Measurements from ENCODE around the gene SLC41A2.
A peak's percentile ranks its signal among the peaks of the same experiment; 100 is the strongest.

SLC41A2 gene

GRCh38 chr12:104958001-104958804 lies at the start of gene SLC41A2:
Gene SLC41A2, minus strand, starts transcription at chr12:104958290. Its CDS starts 29,763 bp downstream, at chr12:104928527.
- TF ChIP-seq Cebpa-rat (IDR thresholded peaks at IDR 0.05) = no peak
- Histone ChIP-seq H3K27ac (peak within 1 kb of the TSS; percentile 52 to 83 (median 67); a peak in 21 of 22 replicates), H3K4me1 (peaks cover 8 to 26% (median 14%) of the 10 kb centered on the region in 10 experiments; a peak in 19 of 20 replicates), H3K4me2 (peak within 1 kb of the TSS; percentile 82 to 98 (median 96)), H3K36me3 (no peaks in the 10 kb centered on the region), H3K27me3 (peaks cover 11 to 41% (median 24%) of the 10 kb centered on the region in 11 experiments), H4K20me1 (no peaks in the 10 kb centered on the region), H3K9me3 (replicated peaks in 1 of 11) (no peaks in the 10 kb centered on the region), H3K4me3 (peak within 1 kb of the TSS; percentile 66 to 91 (median 76)), H3K9ac (peak within 1 kb of the TSS; percentile 67 to 87 (median 80))

GRCh38 chr12:105001476-105001875 lies 43.4 kb upstream of the SLC41A2 start:
- H3K4me2 ChIP-seq = no peak overlapping the region
- peaks cover 81 to 100% (median 100%) of the 10 kb centered on the region in 11 experiments for H3K36me3 ChIP-seq
- H3K4me3 ChIP-seq = no peak overlapping the region
- H3K27ac ChIP-seq = no peak overlapping the region
- H4K20me1 ChIP-seq = peaks cover 0 to 26% (median 0%) of the 10 kb centered on the region in 11 experiments; a peak in 5 of 22 replicates
- no peaks in the 10 kb centered on the region for H3K27me3 ChIP-seq
- peaks cover 0 to 13% (median 0%) of the 10 kb centered on the region in 10 experiments; a peak in 4 of 20 replicates for H3K4me1 ChIP-seq
- peaks cover 0 to 10% (median 5%) of the 10 kb centered on the region in 11 experiments; a peak in 8 of 22 replicates for H3K9me3 ChIP-seq (replicated peaks in 1 of 11)
- TF ChIP-seq Cebpa-rat (IDR thresholded peaks at IDR 0.05) = no peak
- no peak overlapping the region for H3K9ac ChIP-seq

GRCh38 chr12:104999347-104999685 lies 41.2 kb upstream of the SLC41A2 start:
- Histone ChIP-seq H3K27ac (no peak overlapping the region), H3K4me3 (no peak overlapping the region), H3K9ac (no peak overlapping the region), H3K27me3 (no peaks in the 10 kb centered on the region), H3K4me2 (no peak overlapping the region), H3K36me3 (peaks cover 73 to 100% (median 100%) of the 10 kb centered on the region in 11 experiments), H3K4me1 (peaks cover 0 to 25% (median under 1%) of the 10 kb centered on the region in 10 experiments; a peak in 10 of 20 replicates), H4K20me1 (peaks cover 0 to 26% (median 0%) of the 10 kb centered on the region in 11 experiments; a peak in 5 of 22 replicates), H3K9me3 (replicated peaks in 1 of 11) (peaks cover 0 to 10% (median 0%) of the 10 kb centered on the region in 11 experiments; a peak in 3 of 22 replicates)
- TF ChIP-seq Cebpa-rat (IDR thresholded peaks at IDR 0.05) = no peak

GRCh38 chr12:104998423-104999346 lies 40.6 kb upstream of the SLC41A2 start:
- TF ChIP-seq Cebpa-rat (IDR thresholded peaks at IDR 0.05) = no peak
- H3K9ac ChIP-seq = no peak overlapping the region
- no peak overlapping the region for H3K4me2 ChIP-seq
- peaks cover 0 to 31% (median 4%) of the 10 kb centered on the region in 10 experiments; a peak in 10 of 20 replicates for H3K4me1 ChIP-seq
- peaks cover 0 to 31% (median 0%) of the 10 kb centered on the region in 11 experiments; a peak in 5 of 22 replicates for H4K20me1 ChIP-seq
- H3K27me3 ChIP-seq = no peaks in the 10 kb centered on the region
- H3K4me3 ChIP-seq = no peak overlapping the region
- peaks cover 67 to 100% (median 100%) of the 10 kb centered on the region in 11 experiments for H3K36me3 ChIP-seq
- H3K27ac ChIP-seq = no peak overlapping the region
- H3K9me3 ChIP-seq (replicated peaks in 1 of 11) = peaks cover 0 to 5% (median 0%) of the 10 kb centered on the region in 11 experiments; a peak in 3 of 22 replicates

- no peaks in the 10 kb centered on the region for H3K27me3 ChIP-seq
- peaks cover 0 to 36% (median 0%) of the 10 kb centered on the region in 11 experiments; a peak in 5 of 22 replicates for H4K20me1 ChIP-seq
- H3K9me3 ChIP-seq (replicated peaks in 1 of 11) = no peaks in the 10 kb centered on the region
- no peak overlapping the region for H3K9ac ChIP-seq
- peaks cover 64 to 100% (median 100%) of the 10 kb centered on the region in 11 experiments for H3K36me3 ChIP-seq
- TF ChIP-seq Cebpa-rat (IDR thresholded peaks at IDR 0.05) = no peak
- peak overlapping the region in 2 of 11 experiments; percentile 14 to 34; a peak in 1 of 22 replicates for H3K4me2 ChIP-seq
- no peak overlapping the region for H3K27ac ChIP-seq
- no peak overlapping the region for H3K4me3 ChIP-seq
- H3K4me1 ChIP-seq = peaks cover 0 to 39% (median 4%) of the 10 kb centered on the region in 10 experiments; a peak in 10 of 20 replicates
Observed at GRCh38 chr12:104997541-104997940, 39.5 kb upstream of the SLC41A2 start.

- H3K4me3 ChIP-seq = no peak overlapping the region; a peak in 1 of 20 replicates
- H3K9ac ChIP-seq = 0 out of 22 replicates have a peak overlapping the region, but pooled peaks of 1 of the 11 experiments have one; percentile 15
- peak overlapping the region in 1 of 11 experiments; percentile 15; a peak in 1 of 22 replicates for H3K27ac ChIP-seq
- no peaks in the 10 kb centered on the region for H3K27me3 ChIP-seq
- H3K9me3 ChIP-seq (replicated peaks in 1 of 11) = peaks cover 0 to 5% (median 3%) of the 10 kb centered on the region in 11 experiments; a peak in 6 of 22 replicates
- TF ChIP-seq Cebpa-rat (IDR thresholded peaks at IDR 0.05) = no peak
- peaks cover 62 to 100% (median 100%) of the 10 kb centered on the region in 11 experiments for H3K36me3 ChIP-seq
- H3K4me2 ChIP-seq = peak overlapping the region in 5 of 11 experiments; percentile 33 to 84 (median 75); a peak in 9 of 22 replicates
- H3K4me1 ChIP-seq = peaks cover 0 to 37% (median 4%) of the 10 kb centered on the region in 10 experiments; a peak in 10 of 20 replicates
- peaks cover 0 to 42% (median 0%) of the 10 kb centered on the region in 11 experiments; a peak in 5 of 22 replicates for H4K20me1 ChIP-seq
Observed at GRCh38 chr12:104994336-104994735, 36.2 kb upstream of the SLC41A2 start.

GRCh38 chr12:104991565-104992128 lies 33.6 kb upstream of the SLC41A2 start:
- Histone ChIP-seq H3K9ac (no peak overlapping the region), H4K20me1 (peaks cover 0 to 46% (median 0%) of the 10 kb centered on the region in 11 experiments; a peak in 5 of 22 replicates), H3K4me1 (peaks cover 15 to 42% (median 20%) of the 10 kb centered on the region in 10 experiments), H3K27me3 (no peaks in the 10 kb centered on the region), H3K36me3 (peaks cover 52 to 91% (median 87%) of the 10 kb centered on the region in 11 experiments), H3K4me3 (no peak overlapping the region), H3K9me3 (replicated peaks in 1 of 11) (peaks cover 0 to 11% (median 6%) of the 10 kb centered on the region in 11 experiments; a peak in 6 of 22 replicates), H3K27ac (no peak overlapping the region), H3K4me2 (no peak overlapping the region)
- TF ChIP-seq Cebpa-rat (IDR thresholded peaks at IDR 0.05) = no peak

GRCh38 chr12:104990950-104991349 lies 32.9 kb upstream of the SLC41A2 start:
- no peak for TF ChIP-seq Cebpa-rat (IDR thresholded peaks at IDR 0.05)
- H3K4me1 ChIP-seq = peaks cover 16 to 43% (median 21%) of the 10 kb centered on the region in 10 experiments
- no peak overlapping the region for H3K9ac ChIP-seq
- peaks cover 0 to 11% (median 6%) of the 10 kb centered on the region in 11 experiments; a peak in 6 of 22 replicates for H3K9me3 ChIP-seq (replicated peaks in 1 of 11)
- H3K4me2 ChIP-seq = no peak overlapping the region
- no peaks in the 10 kb centered on the region for H3K27me3 ChIP-seq
- no peak overlapping the region for H3K27ac ChIP-seq
- H3K4me3 ChIP-seq = no peak overlapping the region
- peaks cover 0 to 46% (median 0%) of the 10 kb centered on the region in 11 experiments; a peak in 5 of 22 replicates for H4K20me1 ChIP-seq
- H3K36me3 ChIP-seq = peaks cover 45 to 84% (median 80%) of the 10 kb centered on the region in 11 experiments

Data from BLaER1 treated with 17β-estradiol and CSF1 and Interleukin-3, amounts not matched to agents 10 nM and 100 nM (cell line).